Loucy (cell line): ENCODE measurements around the gene WWTR1.

ENCODE experiments used
- H2AFZ ChIP-seq: fragments of 200-600 bp; sonication (generic); 2 replicates; pipeline ENCODE4 v1.6.0; 2016; ENCODE audit warnings: antibody characterized with exemption, mild to moderate bottlenecking, low read length, moderate library complexity
- H3F3A ChIP-seq: fragments of 200-600 bp; 2 replicates; pipeline ENCODE4 v1.6.0; 2016; ENCODE audit warnings: antibody characterized with exemption, low read depth, mild to moderate bottlenecking
- H3K27me3 ChIP-seq: fragments of 200-600 bp; sonication (generic); 2 replicates; pipeline ENCODE4 v1.6.1; 2014; ENCODE audit warnings: low read length, mild to moderate bottlenecking; ENCODE audit not compliant: insufficient read depth, poor library complexity, severe bottlenecking
- H3K36me3 ChIP-seq: fragments of 200-600 bp; sonication (generic); 2 replicates; pipeline ENCODE4 v1.6.1; 2016; ENCODE audit warnings: low read length; ENCODE audit not compliant: insufficient read depth
- H3K4me1 ChIP-seq: fragments of 200-600 bp; sonication (generic); 2 replicates; pipeline ENCODE4 v1.5.1; 2014; ENCODE audit warnings: low read length, mild to moderate bottlenecking; ENCODE audit not compliant: insufficient read depth, poor library complexity, severe bottlenecking
- H3K4me2 ChIP-seq: fragments of 200-600 bp; sonication (generic); 2 replicates; pipeline ENCODE4 v1.6.0; 2014; ENCODE audit warnings: antibody characterized with exemption, low read length, low read depth, mild to moderate bottlenecking; ENCODE audit not compliant: poor library complexity, severe bottlenecking
- H3K4me3 ChIP-seq: fragments of 200-600 bp; sonication (generic); 2 replicates; pipeline ENCODE4 v1.5.1; 2014; ENCODE audit warnings: low read length, mild to moderate bottlenecking, mixed read lengths; ENCODE audit not compliant: poor library complexity, severe bottlenecking
- H3K79me2 ChIP-seq: fragments of 200-600 bp; sonication (generic); 2 replicates; pipeline ENCODE4 v1.6.1; 2014; ENCODE audit warnings: low read length; ENCODE audit not compliant: insufficient read depth
- H3K9ac ChIP-seq: fragments of 200-600 bp; sonication (generic); 2 replicates; pipeline ENCODE4 v1.6.0; 2014; ENCODE audit warnings: mild to moderate bottlenecking, low read depth, low read length, moderate library complexity; ENCODE audit not compliant: poor library complexity, severe bottlenecking
- H3K9me2 ChIP-seq: fragments of 200-600 bp; sonication (generic); replicated peaks from 2 replicates; pipeline ENCODE4 v1.6.1; 2016; ENCODE audit warnings: low read depth, low read length, mixed read lengths
- H3K9me3 ChIP-seq: fragments of 200-600 bp; sonication (generic); 2 replicates; pipeline ENCODE4 v1.6.1; 2014; ENCODE audit warnings: mild to moderate bottlenecking, antibody characterized with exemption, low read length, low read depth; ENCODE audit not compliant: insufficient read depth
- H4K20me1 ChIP-seq: fragments of 200-600 bp; sonication (generic); 2 replicates; pipeline ENCODE4 v1.6.0; 2014; ENCODE audit warnings: antibody characterized with exemption, low read length, mild to moderate bottlenecking; ENCODE audit not compliant: insufficient read depth, poor library complexity, severe bottlenecking
- CTCF ChIP-seq: fragments of 200-600 bp; sonication (generic); conservative IDR thresholded peaks from 2 replicates; pipeline ENCODE4 v1.5.1; 2014; ENCODE audit warnings: mild to moderate bottlenecking, antibody characterized with exemption, low read length
- EZH2phosphoT487 ChIP-seq: fragments of 200-600 bp; IDR thresholded peaks from 2 replicates; pipeline ENCODE4 v1.6.1; 2018; ENCODE audit warnings: antibody characterized with exemption, mild to moderate bottlenecking, moderate library complexity, borderline replicate concordance

Gene WWTR1

GRCh38 chr3:149592758-149593240, 65.0 kb downstream of the WWTR1 start:
- no peaks in the 10 kb centered on the region for H3K9me3 ChIP-seq
- no peak overlapping the region for H3K9ac ChIP-seq
- H3K4me2 ChIP-seq: no peak overlapping the region
- TF ChIP-seq CTCF (no peak), EZH2phosphoT487 (no peak)
- H3K9me2 ChIP-seq: no peaks in the 10 kb centered on the region
- H3K79me2 ChIP-seq: no peaks in the 10 kb centered on the region
- H3K4me1 ChIP-seq: no peaks in the 10 kb centered on the region
- no peak overlapping the region for H3K4me3 ChIP-seq
- no peak overlapping the region for H2AFZ ChIP-seq
- H3K36me3 ChIP-seq: no peaks in the 10 kb centered on the region
- no peaks in the 10 kb centered on the region for H3K27me3 ChIP-seq
- no peaks in the 10 kb centered on the region for H4K20me1 ChIP-seq
- H3F3A ChIP-seq: no peaks in the 10 kb centered on the region

DNA sequence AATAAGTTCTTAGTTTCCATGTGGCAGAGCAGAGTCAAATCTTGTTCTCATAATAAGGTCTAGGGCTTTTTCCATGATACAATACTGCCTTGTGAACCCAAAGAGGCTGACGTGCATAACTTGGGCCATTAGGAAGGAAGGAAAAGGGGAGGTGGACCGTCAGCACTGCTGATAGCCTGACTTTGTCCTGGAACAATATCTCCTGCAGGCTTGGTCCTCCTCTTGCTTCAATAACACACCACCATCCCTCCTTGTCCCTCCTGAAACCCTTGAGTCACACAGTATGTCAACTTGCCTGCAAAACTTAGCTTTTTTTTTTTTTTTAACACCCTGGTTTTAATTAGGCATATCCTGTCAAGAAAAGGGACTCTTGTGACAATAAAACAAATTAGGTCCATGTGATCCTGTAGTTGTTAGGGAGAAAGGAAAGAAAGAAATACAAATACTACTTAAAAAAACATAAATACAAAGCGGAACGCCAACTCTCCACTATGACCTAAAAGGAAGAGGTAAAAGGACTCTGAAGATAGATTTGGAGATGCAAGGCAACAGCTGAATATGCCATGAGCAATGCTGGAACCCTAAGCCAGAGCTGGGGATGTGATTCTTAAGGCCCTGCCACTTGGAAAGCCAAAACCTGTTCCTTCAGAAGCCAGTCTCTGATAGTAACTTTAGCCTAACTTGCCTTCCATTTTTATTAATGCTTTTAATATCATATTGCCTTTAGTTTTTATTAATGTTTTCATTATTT, 67.0 kb downstream of the WWTR1 start:
- no peaks in the 10 kb centered on the region for H3K79me2 ChIP-seq
- no peak overlapping the region for H2AFZ ChIP-seq
- H3F3A ChIP-seq: no peaks in the 10 kb centered on the region
- no peaks in the 10 kb centered on the region for H3K27me3 ChIP-seq
- H4K20me1 ChIP-seq: no peaks in the 10 kb centered on the region
- no peaks in the 10 kb centered on the region for H3K4me1 ChIP-seq
- no peaks in the 10 kb centered on the region for H3K9me3 ChIP-seq
- no peak overlapping the region for H3K4me2 ChIP-seq
- no peaks in the 10 kb centered on the region for H3K9me2 ChIP-seq
- no peak overlapping the region for H3K4me3 ChIP-seq
- no peak for TF ChIP-seq CTCF
- no peak for TF ChIP-seq EZH2phosphoT487
- H3K36me3 ChIP-seq: no peaks in the 10 kb centered on the region
- H3K9ac ChIP-seq: no peak overlapping the region

GRCh38 chr3:149589332-149589731, 68.5 kb downstream of the WWTR1 start:
- Histone ChIP-seq H3K27me3 (no peaks in the 10 kb centered on the region), H3K79me2 (no peaks in the 10 kb centered on the region), H3K36me3 (no peaks in the 10 kb centered on the region), H3K4me3 (no peak overlapping the region), H3K9me3 (no peaks in the 10 kb centered on the region), H3K9me2 (no peaks in the 10 kb centered on the region), H3F3A (no peaks in the 10 kb centered on the region), H3K9ac (no peak overlapping the region), H3K4me2 (no peak overlapping the region), H2AFZ (no peak overlapping the region), H4K20me1 (no peaks in the 10 kb centered on the region), H3K4me1 (no peaks in the 10 kb centered on the region)
- no peak for TF ChIP-seq CTCF
- TF ChIP-seq EZH2phosphoT487: no peak
